Peyer's patch (tissue), 4 donors: Measurements from ENCODE around the gene PRMT7.

Experiments
- CTCF ChIP-seq, 6 experiments: fragments of 450-650 bp in 4 of 6; fragments of 200-600 bp in 2 of 6; sonication (generic) in 1 of 6; IDR thresholded peaks; one replicate each; pipeline ENCODE4 v1.5.1; 2017 to 2019; ENCODE audit warnings: antibody characterized with exemption in 6 of 6, mild to moderate bottlenecking in 3 of 6, moderate library complexity in 1 of 6
- POLR2A ChIP-seq, 2 donors: fragments of 450-650 bp; IDR thresholded peaks; one replicate each; pipeline ENCODE4 v1.5.1; 2017; ENCODE audit warnings: antibody characterized with exemption in 2 of 2, mild to moderate bottlenecking in 2 of 2, moderate library complexity in 2 of 2

GRCh38 chr16:68284847-68285246, 26.0 kb upstream of the PRMT7 start:
- TF ChIP-seq CTCF (IDR thresholded peaks at IDR 0.05) (no peak), POLR2A (IDR thresholded peaks at IDR 0.05) (no peak)
